PFSK-1 (cell line): ENCODE data around the gene SPACA4.

Experiments
- FOXP2 ChIP-seq: optimal IDR thresholded peaks from 2 replicates; pipeline ENCODE3; 2011; ENCODE audit warnings: borderline replicate concordance, control low read depth, inconsistent platforms; ENCODE audit not compliant: insufficient read depth; ENCODE audit errors: extremely low read length, extremely low read depth
- POLR2AphosphoS5 ChIP-seq: IDR thresholded peaks from 2 replicates; pipeline ENCODE4 v1.6.1; 2012; ENCODE audit warnings: low read depth, mild to moderate bottlenecking, control low read depth, low read length, moderate library complexity
- SIN3A ChIP-seq: IDR thresholded peaks from 2 replicates; pipeline ENCODE4 v1.6.1; 2012; ENCODE audit warnings: mild to moderate bottlenecking, low read length, moderate library complexity, borderline replicate concordance; ENCODE audit not compliant: insufficient read depth
- TAF1 ChIP-seq: IDR thresholded peaks from 2 replicates; pipeline ENCODE4 v1.6.1; 2012; ENCODE audit warnings: low read length, control low read depth, borderline replicate concordance; ENCODE audit not compliant: insufficient read depth
- TF ChIP-seq, protein P1 (sequence below), 2 experiments: IDR thresholded peaks; 2 replicates each; pipeline versions ENCODE4 v1.6.1 to v1.8.0; 2011 to 2012; ENCODE audit warnings: low read depth in 2 of 2, low read length in 2 of 2, control low read depth in 1 of 2, inconsistent platforms in 1 of 2, mild to moderate bottlenecking in 1 of 2, moderate library complexity in 1 of 2; ENCODE audit not compliant: insufficient read depth in 1 of 2

SPACA4 gene

DNA sequence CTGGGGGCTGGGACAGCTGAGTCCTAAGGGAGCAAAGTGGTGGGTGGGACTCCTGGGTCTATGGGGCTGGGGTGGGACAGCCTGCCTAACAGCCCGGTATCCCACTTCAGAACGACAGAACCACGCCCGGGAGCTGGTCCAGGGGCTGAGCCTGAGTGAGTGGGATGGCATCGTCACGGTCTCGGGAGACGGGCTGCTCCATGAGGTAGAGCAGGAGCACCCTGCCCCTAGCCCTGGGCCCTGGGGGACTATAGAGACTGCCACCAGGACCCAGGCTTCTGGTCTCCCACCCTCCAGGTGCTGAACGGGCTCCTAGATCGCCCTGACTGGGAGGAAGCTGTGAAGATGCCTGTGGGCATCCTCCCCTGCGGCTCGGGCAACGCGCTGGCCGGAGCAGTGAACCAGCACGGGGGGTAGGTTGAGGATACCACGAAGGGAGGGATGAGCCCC is 21.3 kb downstream of the SPACA4 start:
- no peak for TF ChIP-seq FOXP2
- no peak for TF ChIP-seq TAF1
- TF ChIP-seq, protein P1, sequence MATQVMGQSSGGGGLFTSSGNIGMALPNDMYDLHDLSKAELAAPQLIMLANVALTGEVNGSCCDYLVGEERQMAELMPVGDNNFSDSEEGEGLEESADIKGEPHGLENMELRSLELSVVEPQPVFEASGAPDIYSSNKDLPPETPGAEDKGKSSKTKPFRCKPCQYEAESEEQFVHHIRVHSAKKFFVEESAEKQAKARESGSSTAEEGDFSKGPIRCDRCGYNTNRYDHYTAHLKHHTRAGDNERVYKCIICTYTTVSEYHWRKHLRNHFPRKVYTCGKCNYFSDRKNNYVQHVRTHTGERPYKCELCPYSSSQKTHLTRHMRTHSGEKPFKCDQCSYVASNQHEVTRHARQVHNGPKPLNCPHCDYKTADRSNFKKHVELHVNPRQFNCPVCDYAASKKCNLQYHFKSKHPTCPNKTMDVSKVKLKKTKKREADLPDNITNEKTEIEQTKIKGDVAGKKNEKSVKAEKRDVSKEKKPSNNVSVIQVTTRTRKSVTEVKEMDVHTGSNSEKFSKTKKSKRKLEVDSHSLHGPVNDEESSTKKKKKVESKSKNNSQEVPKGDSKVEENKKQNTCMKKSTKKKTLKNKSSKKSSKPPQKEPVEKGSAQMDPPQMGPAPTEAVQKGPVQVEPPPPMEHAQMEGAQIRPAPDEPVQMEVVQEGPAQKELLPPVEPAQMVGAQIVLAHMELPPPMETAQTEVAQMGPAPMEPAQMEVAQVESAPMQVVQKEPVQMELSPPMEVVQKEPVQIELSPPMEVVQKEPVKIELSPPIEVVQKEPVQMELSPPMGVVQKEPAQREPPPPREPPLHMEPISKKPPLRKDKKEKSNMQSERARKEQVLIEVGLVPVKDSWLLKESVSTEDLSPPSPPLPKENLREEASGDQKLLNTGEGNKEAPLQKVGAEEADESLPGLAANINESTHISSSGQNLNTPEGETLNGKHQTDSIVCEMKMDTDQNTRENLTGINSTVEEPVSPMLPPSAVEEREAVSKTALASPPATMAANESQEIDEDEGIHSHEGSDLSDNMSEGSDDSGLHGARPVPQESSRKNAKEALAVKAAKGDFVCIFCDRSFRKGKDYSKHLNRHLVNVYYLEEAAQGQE (IDR thresholded peaks at IDR 0.05; ENCODE audit: insufficient read depth in 1 of 2, low read depth in 2 of 2, low read length in 2 of 2) = no peak
- no peak for TF ChIP-seq SIN3A
- TF ChIP-seq POLR2AphosphoS5 = no peak; the same call in 1 of the 2 replicates

- TF ChIP-seq, protein P1 (IDR thresholded peaks at IDR 0.05; ENCODE audit: insufficient read depth in 1 of 2, low read depth in 2 of 2, low read length in 2 of 2) = no peak
- no peak for TF ChIP-seq TAF1
- TF ChIP-seq SIN3A = no peak
- no peak for TF ChIP-seq POLR2AphosphoS5
- no peak for TF ChIP-seq FOXP2
Observed at GRCh38 chr19:48628486-48629296, 22.1 kb downstream of the SPACA4 start.

DNA sequence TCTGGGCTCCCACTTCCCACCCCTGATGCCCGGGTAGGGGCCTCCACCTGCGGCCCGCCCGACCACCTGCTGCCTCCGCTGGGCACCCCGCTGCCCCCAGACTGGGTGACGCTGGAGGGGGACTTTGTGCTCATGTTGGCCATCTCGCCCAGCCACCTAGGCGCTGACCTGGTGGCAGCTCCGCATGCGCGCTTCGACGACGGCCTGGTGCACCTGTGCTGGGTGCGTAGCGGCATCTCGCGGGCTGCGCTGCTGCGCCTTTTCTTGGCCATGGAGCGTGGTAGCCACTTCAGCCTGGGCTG is 22.7 kb downstream of the SPACA4 start:
- TF ChIP-seq TAF1 = no peak
- no peak for TF ChIP-seq POLR2AphosphoS5
- no peak for TF ChIP-seq SIN3A
- TF ChIP-seq, protein P1 (IDR thresholded peaks at IDR 0.05; ENCODE audit: insufficient read depth in 1 of 2, low read depth in 2 of 2, low read length in 2 of 2) = no peak
- no peak for TF ChIP-seq FOXP2

DNA sequence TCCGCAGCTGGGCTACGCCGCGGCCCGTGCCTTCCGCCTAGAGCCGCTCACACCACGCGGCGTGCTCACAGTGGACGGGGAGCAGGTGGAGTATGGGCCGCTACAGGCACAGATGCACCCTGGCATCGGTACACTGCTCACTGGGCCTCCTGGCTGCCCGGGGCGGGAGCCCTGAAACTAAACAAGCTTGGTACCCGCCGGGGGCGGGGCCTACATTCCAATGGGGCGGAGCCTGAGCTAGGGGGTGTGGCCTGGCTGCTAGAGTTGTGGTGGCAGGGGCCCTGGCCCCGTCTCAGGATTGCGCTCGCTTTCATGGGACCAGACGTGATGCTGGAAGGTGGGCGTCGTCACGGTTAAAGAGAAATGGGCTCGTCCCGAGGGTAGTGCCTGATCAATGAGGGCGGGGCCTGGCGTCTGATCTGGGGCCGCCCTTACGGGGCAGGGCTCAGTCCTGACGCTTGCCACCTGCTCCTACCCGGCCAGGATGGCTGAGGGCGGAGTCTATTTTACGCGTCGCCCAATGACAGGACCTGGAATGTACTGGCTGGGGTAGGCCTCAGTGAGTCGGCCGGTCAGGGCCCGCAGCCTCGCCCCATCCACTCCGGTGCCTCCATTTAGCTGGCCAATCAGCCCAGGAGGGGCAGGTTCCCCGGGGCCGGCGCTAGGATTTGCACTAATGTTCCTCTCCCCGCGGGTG is 23.2 kb downstream of the SPACA4 start:
- TF ChIP-seq POLR2AphosphoS5 = no peak; the same call in 1 of the 2 replicates
- TF ChIP-seq SIN3A = no peak
- no peak for TF ChIP-seq TAF1
- TF ChIP-seq, protein P1 (IDR thresholded peaks at IDR 0.05; ENCODE audit: insufficient read depth in 1 of 2, low read depth in 2 of 2, low read length in 2 of 2) = no peak
- TF ChIP-seq FOXP2 = no peak
